ENCODE results near the gene C11orf68. TPM values are rescaled to one million over a fixed set of nuclear protein-coding genes. Genes with fewer than 3 reads are reported as not detected.

C11orf68 gene
- total RNA-seq, 1 experiment from 2014 or later = 31.9 TPM

DNA sequence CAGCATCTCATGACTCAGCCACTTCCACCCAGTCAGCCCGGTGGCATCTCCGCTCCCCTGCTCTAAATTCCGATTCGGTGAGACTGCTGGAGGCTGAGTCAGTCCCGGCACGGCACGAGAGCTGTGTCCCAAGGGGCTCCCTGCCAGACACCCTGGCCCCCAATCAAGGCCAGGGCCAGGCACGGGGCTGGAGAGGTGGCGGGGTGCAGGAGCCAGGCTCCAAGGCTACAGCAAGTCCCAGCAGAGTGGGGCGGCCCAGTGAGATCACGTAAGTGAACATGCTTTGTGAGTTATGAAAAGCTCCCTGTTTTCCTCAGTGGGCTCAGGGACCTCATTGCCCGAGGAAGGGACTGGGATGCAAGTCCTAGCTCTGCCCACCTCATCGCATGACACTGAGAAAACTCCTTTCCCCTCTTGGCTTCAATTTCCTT is 3.0 kb downstream of the C11orf68 start:
- ATAC-seq = no peak
- H3K27ac Mint-ChIP-seq = no peak overlapping the region
- no peak for DNase-seq (ENCODE audit: low spot score)
- TF ChIP-seq, protein P1, sequence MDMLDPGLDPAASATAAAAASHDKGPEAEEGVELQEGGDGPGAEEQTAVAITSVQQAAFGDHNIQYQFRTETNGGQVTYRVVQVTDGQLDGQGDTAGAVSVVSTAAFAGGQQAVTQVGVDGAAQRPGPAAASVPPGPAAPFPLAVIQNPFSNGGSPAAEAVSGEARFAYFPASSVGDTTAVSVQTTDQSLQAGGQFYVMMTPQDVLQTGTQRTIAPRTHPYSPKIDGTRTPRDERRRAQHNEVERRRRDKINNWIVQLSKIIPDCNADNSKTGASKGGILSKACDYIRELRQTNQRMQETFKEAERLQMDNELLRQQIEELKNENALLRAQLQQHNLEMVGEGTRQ (CRISPR knock-in tag; IDR thresholded peaks at IDR 0.05) = no peak
- ChIA-PET CTCF (interaction anchor here (0.6 to 2.6 kb wide), 5 partner anchors 25 to 1731 kb away, joined by 3 to 9 read pairs (median 5); partner anchors contain the start of gene CCDC85B), POLR2A (interaction anchor here (0.6 to 1.2 kb wide), 4 partner anchors 25 to 57 kb away, joined by 3 read pairs; partner anchors contain the start of genes CCDC85B and MUS81)
- no peaks in the 10 kb centered on the region for H3K36me3 Mint-ChIP-seq
- no peaks in the 10 kb centered on the region for H3K9me3 Mint-ChIP-seq
- H3K4me3 Mint-ChIP-seq = no peak overlapping the region
- peaks cover 6% of the 10 kb centered on the region for H3K27me3 Mint-ChIP-seq (ENCODE audit: low read depth)
- peaks cover 23% of the 10 kb centered on the region for H3K4me1 Mint-ChIP-seq

DNA sequence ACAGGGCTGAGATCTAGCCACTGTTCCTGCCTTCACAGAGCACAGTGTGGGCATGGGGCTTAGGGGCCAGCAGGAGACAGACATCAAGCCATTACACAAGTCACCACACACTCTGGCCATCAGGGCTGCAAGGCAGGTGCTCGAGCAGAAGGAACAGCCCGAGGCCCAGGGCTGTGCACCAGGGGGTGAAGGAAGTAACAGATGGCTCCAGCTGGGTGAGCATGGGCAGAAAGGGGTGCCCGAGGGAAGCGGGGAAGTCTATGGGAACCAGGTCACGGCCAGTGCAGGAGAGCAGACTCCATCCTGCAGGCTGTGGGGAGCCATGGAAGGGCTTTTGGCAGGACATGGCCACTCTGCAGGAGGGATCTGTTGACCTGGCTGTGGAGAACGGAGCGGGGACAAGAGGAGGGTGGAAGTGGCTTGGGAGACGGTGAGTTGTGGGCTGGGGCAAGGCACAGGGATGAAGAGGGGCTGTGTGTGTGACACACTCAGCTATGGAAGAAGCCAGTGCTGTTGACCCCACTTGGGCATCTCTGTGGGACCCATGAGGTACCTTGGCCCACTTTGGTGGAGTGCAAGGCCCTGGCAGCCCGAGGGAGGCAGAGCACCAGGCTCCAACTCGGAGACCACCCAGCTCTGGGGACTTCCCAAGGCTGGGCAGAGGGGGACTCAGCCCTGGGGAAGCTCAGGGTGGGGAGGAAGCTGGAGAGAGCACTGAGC is 3.6 kb downstream of the C11orf68 start:
- H3K36me3 Mint-ChIP-seq = no peaks in the 10 kb centered on the region
- ChIA-PET CTCF (interaction anchor here (0.6 to 2.6 kb wide), 5 partner anchors 24 to 1731 kb away, joined by 3 to 9 read pairs (median 5); partner anchors contain the start of genes CCDC85B and FIBP), POLR2A (interaction anchor here (0.6 to 1.2 kb wide), 4 partner anchors 24 to 116 kb away, joined by 3 to 5 read pairs (median 3); partner anchors contain the start of genes CCDC85B, FIBP and MUS81)
- H3K4me1 Mint-ChIP-seq = peaks cover 23% of the 10 kb centered on the region
- TF ChIP-seq FOXK1 (CRISPR knock-in tag; IDR thresholded peaks at IDR 0.05) (no peak), ZBTB21 (CRISPR knock-in tag; IDR thresholded peaks at IDR 0.05; ENCODE audit: borderline replicate concordance) (no peak), CREM (CRISPR knock-in tag; IDR thresholded peaks at IDR 0.05) (no peak), GTF2I (CRISPR knock-in tag; conservative IDR thresholded peaks at IDR 0.05) (no peak), IRF2 (CRISPR knock-in tag; IDR thresholded peaks at IDR 0.05; ENCODE audit: borderline replicate concordance, low read depth) (no peak), RORB (CRISPR knock-in tag; IDR thresholded peaks at IDR 0.05) (no peak), FOXP1 (CRISPR knock-in tag; IDR thresholded peaks at IDR 0.05; ENCODE audit: borderline replicate concordance) (no peak), PRDM15 (CRISPR knock-in tag; IDR thresholded peaks at IDR 0.05) (no peak), USF1 (CRISPR knock-in tag; IDR thresholded peaks at IDR 0.05) (no peak), ZNF263 (CRISPR knock-in tag; IDR thresholded peaks at IDR 0.05; ENCODE audit: low read depth) (no peak), E2F5 (CRISPR knock-in tag; IDR thresholded peaks at IDR 0.05) (no peak), ATF1 (CRISPR knock-in tag; IDR thresholded peaks at IDR 0.05) (no peak)
- TF ChIP-seq, protein P2, sequence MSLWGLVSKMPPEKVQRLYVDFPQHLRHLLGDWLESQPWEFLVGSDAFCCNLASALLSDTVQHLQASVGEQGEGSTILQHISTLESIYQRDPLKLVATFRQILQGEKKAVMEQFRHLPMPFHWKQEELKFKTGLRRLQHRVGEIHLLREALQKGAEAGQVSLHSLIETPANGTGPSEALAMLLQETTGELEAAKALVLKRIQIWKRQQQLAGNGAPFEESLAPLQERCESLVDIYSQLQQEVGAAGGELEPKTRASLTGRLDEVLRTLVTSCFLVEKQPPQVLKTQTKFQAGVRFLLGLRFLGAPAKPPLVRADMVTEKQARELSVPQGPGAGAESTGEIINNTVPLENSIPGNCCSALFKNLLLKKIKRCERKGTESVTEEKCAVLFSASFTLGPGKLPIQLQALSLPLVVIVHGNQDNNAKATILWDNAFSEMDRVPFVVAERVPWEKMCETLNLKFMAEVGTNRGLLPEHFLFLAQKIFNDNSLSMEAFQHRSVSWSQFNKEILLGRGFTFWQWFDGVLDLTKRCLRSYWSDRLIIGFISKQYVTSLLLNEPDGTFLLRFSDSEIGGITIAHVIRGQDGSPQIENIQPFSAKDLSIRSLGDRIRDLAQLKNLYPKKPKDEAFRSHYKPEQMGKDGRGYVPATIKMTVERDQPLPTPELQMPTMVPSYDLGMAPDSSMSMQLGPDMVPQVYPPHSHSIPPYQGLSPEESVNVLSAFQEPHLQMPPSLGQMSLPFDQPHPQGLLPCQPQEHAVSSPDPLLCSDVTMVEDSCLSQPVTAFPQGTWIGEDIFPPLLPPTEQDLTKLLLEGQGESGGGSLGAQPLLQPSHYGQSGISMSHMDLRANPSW (CRISPR knock-in tag; conservative IDR thresholded peaks at IDR 0.05; ENCODE audit: low read depth) = no peak
- TF ChIP-seq, protein P3, sequence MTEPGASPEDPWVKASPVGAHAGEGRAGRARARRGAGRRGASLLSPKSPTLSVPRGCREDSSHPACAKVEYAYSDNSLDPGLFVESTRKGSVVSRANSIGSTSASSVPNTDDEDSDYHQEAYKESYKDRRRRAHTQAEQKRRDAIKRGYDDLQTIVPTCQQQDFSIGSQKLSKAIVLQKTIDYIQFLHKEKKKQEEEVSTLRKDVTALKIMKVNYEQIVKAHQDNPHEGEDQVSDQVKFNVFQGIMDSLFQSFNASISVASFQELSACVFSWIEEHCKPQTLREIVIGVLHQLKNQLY (CRISPR knock-in tag; IDR thresholded peaks at IDR 0.05) = no peak
- no peak overlapping the region; the same call in none of the 2 replicates for H3K27ac Mint-ChIP-seq
- H3K27me3 Mint-ChIP-seq (ENCODE audit: low read depth) = peaks cover 6% of the 10 kb centered on the region
- ATAC-seq (no peak), DNase-seq (ENCODE audit: low spot score) (no peak)
- no peaks in the 10 kb centered on the region for H3K9me3 Mint-ChIP-seq
- no peak overlapping the region for H3K4me3 Mint-ChIP-seq
